Thyroid gland (tissue), 4 donors: ENCODE results near the gene TMCC2.

Experiments used
- CTCF ChIP-seq, 6 experiments: fragments of 200-600 bp in 3 of 6; fragments of 450-650 bp in 3 of 6; sonication (generic) in 3 of 6; IDR thresholded peaks; one replicate each; pipeline ENCODE4 v1.5.1; 2016 to 2019; ENCODE audit warnings: antibody characterized with exemption in 6 of 6, mild to moderate bottlenecking in 2 of 6, inconsistent platforms in 1 of 6, moderate library complexity in 1 of 6
- POLR2A ChIP-seq, 2 donors: fragments of 450-650 bp; IDR thresholded peaks; one replicate each; pipeline ENCODE4 v1.6.1; 2017; ENCODE audit warnings: antibody characterized with exemption in 2 of 2, mild to moderate bottlenecking in 2 of 2, moderate library complexity in 1 of 2

DNA sequence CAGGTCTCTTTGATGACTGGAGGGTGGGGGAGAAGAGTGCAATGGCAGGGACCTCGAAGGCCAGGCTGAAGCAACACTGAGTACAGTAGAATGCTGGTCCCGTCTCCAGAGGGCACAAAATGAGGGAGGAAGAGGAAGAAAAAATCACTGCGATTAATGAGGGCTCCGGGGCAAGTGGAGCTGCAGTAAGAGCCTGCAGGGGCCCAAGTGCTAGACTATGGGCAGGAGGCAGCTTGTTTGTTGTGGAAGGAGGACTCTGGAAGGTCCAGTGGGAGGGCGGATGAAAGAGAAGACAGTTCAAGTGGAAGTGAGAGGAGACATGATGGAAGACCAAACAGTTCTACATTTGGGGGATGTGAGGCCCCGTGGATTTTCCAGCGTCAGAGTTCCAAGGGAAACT, 17.4 kb downstream of the TMCC2 start:
- TF ChIP-seq CTCF (IDR thresholded peaks at IDR 0.05) = no peak
- TF ChIP-seq POLR2A (IDR thresholded peaks at IDR 0.05) = no peak
